ENCODE measurements around the gene SINHCAF. TPM values are rescaled to one million over a fixed set of nuclear protein-coding genes. Genes with fewer than 3 reads are reported as not detected.
A peak's percentile ranks its signal among the peaks of the same experiment; 100 is the strongest.
"Not testable (repeated sequence)": the region's sequence is repeated elsewhere in the genome, so short reads cannot be mapped to it uniquely, and the experiment has no call there.

SINHCAF gene
- total RNA-seq, 1 donor from 2014 or later = 257 TPM

DNA sequence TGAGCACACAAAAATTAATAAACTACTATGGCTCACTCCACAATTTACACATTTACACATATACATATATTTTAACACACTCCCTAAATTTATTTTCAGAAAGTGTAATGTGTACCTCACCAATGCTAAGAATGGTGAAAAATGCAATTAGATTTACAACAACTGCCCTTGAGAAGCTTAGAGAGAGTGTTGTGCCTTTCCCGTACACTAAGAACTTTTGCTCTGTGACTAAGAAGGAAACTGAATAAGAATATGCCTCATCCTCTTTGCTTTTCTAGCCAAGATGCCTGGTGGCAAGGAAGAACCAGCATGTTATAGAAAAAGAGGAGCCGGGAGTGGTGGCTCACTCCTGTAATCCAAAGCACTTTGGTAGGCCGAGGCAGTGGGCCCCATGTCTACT is 62.3 kb downstream of the SINHCAF start:
- no peak for DNase-seq (ENCODE audit: low read depth)

DNA sequence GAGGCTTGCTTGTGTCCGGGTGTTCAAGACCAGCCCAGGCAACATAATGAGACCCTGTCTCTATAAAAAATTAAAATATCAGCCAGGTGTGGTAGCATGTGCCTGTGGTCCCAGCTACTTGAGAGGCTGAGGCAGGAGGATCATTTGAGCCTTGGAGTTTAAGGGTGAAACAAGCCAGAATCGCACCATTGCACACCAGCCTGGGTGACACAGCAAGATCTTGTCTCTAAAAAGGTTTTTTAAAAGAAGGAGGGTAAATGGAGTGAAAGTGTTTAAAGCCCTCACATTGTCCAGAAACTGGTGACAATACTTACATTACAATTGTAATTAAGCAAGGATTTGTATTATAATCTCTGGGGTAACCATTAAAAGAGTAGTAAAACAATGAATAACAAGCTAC is 64.2 kb downstream of the SINHCAF start:
- no peak for DNase-seq (ENCODE audit: low read depth)

DNA sequence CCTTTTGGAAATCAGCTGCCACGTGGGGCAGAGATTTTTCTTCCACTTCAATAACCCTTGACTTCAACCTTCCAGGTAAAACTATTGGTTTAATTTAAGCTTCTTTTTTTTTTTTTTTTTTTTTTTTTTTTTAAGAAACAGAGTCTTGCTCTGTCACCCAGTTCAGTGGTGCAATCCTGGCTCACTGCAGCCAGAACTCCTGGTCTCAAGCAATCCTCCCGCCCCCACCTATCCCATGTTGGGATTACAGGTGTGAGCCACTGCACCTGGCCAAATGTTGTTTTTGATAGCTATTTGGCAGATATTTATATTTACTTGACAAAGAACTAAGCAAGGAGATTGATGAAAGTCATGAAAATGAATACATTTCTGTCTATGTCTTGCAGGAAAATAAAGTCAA is 65.1 kb downstream of the SINHCAF start:
- no peak for DNase-seq (ENCODE audit: low read depth)

- DNase-seq (ENCODE audit: low read depth) = no peak
Observed at GRCh38 chr12:31259136-31259886, 66.6 kb downstream of the SINHCAF start.

GRCh38 chr12:31257784-31258183 is 68.2 kb downstream of the SINHCAF start:
- no peak for DNase-seq (ENCODE audit: low read depth)

- DNase-seq (ENCODE audit: low read depth) = peak; percentile 22
Observed at GRCh38 chr12:31251707-31252611, 74.0 kb downstream of the SINHCAF start.

- no peak for DNase-seq (ENCODE audit: low read depth)
Observed at GRCh38 chr12:31250179-31250578, 75.8 kb downstream of the SINHCAF start.

GRCh38 chr12:31249356-31249755 is 76.6 kb downstream of the SINHCAF start:
- DNase-seq (ENCODE audit: low read depth) = no peak

GRCh38 chr12:31248815-31249214 is 77.1 kb downstream of the SINHCAF start:
- DNase-seq (ENCODE audit: low read depth) = no peak

- no peak for DNase-seq (ENCODE audit: low read depth)
Observed at GRCh38 chr12:31248337-31248736, 77.6 kb downstream of the SINHCAF start.

DNA sequence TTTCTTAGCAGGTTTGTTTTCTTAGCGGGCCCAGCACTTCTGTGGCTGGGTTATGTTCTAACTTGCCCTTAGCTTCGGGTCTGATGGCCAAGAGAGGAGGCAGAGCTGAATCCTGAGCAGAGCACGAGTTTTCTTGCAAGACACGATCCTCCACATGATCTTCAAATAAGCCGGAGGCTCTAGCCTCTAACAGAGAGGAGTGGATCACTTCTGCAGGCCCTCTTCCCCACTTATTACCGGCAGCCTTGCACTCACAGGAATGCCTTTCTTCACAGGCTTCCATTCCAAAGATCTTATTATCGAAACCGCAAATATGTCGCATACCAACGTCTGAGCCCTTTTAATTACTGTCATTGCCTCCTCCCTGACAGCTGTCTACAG is 79.5 kb downstream of the SINHCAF start:
- no peak for DNase-seq (ENCODE audit: low read depth)

GRCh38 chr12:31245822-31246469 is 80.0 kb downstream of the SINHCAF start:
- DNase-seq (ENCODE audit: low read depth) = no peak

DNA sequence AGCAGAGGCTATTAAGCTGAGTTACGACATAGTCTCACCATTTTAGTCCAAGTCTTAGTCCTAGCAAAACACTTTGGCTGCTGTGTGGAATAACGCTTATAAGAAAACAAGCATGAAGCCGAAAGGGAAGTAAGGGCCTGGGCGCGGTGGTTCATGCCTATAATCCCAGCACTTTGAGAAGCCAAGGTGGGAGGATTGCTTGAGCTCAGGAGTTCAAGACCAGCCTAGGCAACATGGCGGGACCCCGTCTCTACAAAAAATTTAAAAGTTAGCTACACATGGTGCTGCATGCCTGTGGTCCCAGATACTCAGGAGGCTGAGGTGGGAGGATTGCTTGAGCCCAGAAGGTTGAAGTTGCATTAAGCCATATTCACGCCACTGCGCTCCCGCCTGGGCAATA is 83.5 kb downstream of the SINHCAF start:
- DNase-seq (ENCODE audit: low read depth) = not testable (repeated sequence)

DNA sequence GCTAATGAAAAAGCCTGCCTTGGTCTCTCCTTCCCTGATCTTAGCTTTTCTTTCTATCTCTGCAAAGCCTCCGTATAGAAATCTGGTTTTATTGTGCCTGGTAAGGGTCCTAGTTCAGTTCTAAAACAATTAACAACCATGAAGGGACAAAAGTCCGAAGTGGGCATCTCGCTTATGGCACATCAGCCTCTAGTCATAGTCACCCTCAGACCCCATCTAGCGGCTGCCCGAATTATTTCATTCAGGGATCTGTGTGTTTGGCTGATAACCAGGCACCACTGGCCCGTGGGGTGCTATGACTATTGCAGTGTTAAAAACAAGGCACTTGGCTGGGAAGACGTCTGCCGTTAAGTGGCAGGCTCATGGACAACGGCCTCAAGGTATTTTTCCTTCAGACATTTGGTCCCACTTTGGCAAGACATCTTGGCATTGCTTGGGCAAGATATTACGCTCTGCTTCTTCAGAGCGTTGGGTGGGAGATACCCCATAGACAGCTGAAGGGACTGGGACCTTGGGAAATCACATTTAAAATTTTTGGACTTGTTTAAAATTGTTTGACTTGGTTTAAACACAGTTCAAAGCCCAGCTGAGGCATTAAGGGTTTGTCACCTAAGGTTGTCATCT is 87.1 kb downstream of the SINHCAF start:
- peak; percentile 57 for DNase-seq (ENCODE audit: low read depth)

- not testable (repeated sequence) for DNase-seq (ENCODE audit: low read depth)
Observed at GRCh38 chr12:31238333-31238732, 87.6 kb downstream of the SINHCAF start.

- DNase-seq (ENCODE audit: low read depth) = no peak
Observed at GRCh38 chr12:31236998-31237637, 88.8 kb downstream of the SINHCAF start.

- no peak for DNase-seq (ENCODE audit: low read depth)
Observed at GRCh38 chr12:31235868-31236395, 90.0 kb downstream of the SINHCAF start.

GRCh38 chr12:31234955-31235867 is 90.7 kb downstream of the SINHCAF start:
- DNase-seq (ENCODE audit: low read depth) = peak; percentile 28

DNA sequence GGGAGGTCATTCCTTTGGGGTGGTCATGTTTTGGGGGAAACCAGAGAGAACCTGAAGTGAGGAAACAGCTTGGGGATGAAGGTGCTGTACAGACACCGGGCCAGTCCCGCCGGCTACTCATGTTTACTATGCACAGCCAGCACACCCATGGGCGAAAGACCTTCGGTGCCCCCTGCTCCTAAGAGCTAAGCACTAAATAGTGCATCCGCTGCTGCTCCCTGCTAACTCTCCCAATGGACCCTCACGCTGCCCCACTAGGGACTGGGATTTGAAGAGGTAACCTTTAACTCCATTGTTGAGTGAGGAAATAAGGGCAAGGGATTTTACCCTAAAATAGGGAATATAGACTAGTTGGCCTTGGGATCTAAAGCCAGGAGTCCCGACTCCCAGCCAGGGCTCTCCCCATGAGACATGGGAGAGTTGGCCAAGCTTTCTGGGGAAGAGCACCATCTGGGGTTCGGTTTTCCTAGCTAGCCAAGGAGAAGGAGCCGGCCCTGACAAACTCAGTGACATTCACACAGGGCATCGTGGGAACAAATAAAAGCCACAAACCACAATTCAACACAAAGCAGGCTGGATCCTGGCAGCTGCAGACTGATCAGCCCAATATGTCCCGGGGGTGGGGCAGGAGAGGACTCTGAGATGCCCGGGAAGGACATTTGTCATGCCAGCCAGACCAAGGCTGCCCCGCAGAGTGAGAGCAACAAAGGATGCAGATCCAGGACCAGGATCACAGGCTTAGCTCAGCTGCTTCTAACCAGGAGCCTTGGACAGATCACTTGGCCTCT is 91.7 kb downstream of the SINHCAF start:
- no peak for DNase-seq (ENCODE audit: low read depth)
